SKM-1 (cell line): ENCODE results near the gene KIAA1217.
A peak's percentile ranks its signal among the peaks of the same experiment; 100 is the strongest.

ENCODE experiments used
- DNase-seq: peaks from one replicate; lab custom pipeline; 2025; ENCODE audit not compliant: unreplicated experiment; lab: John Stamatoyannopoulos, UW

The KIAA1217 gene

GRCh38 chr10:24493165-24493564 lies 284.2 kb downstream of the KIAA1217 start:
- DNase-seq: no peak

GRCh38 chr10:24494236-24494635 lies 285.3 kb downstream of the KIAA1217 start:
- no peak for DNase-seq

- no peak for DNase-seq
Measured at GRCh38 chr10:24494777-24495176, 285.8 kb downstream of the KIAA1217 start.

- DNase-seq: no peak
Measured at GRCh38 chr10:24495666-24496460, 286.9 kb downstream of the KIAA1217 start.

GRCh38 chr10:24496906-24497305 lies 288.0 kb downstream of the KIAA1217 start:
- no peak for DNase-seq

- DNase-seq: no peak
Measured at GRCh38 chr10:24501056-24501711, 292.2 kb downstream of the KIAA1217 start.

GRCh38 chr10:24502006-24502405 lies 293.1 kb downstream of the KIAA1217 start:
- DNase-seq: no peak

- no peak for DNase-seq
Measured at GRCh38 chr10:24502801-24503460, 294.0 kb downstream of the KIAA1217 start.

- DNase-seq: peak; percentile 0
Measured at GRCh38 chr10:24503461-24504320, 294.8 kb downstream of the KIAA1217 start.

GRCh38 chr10:24505759-24506158 lies 296.8 kb downstream of the KIAA1217 start:
- no peak for DNase-seq

GRCh38 chr10:24513155-24513554 lies 304.2 kb downstream of the KIAA1217 start:
- DNase-seq: no peak

- no peak for DNase-seq
Measured at GRCh38 chr10:24515481-24515880, 306.5 kb downstream of the KIAA1217 start.

GRCh38 chr10:24518411-24518810 lies 309.5 kb downstream of the KIAA1217 start:
- DNase-seq: no peak

GRCh38 chr10:24518981-24519597 lies 310.2 kb downstream of the KIAA1217 start:
- peak; percentile 1 for DNase-seq

- no peak for DNase-seq
Measured at GRCh38 chr10:24519950-24520349, 311.0 kb downstream of the KIAA1217 start.

GRCh38 chr10:24524314-24524713 lies 315.4 kb downstream of the KIAA1217 start:
- DNase-seq: no peak

- no peak for DNase-seq
Measured at GRCh38 chr10:24526085-24526649, 317.2 kb downstream of the KIAA1217 start.

GRCh38 chr10:24528946-24529345 lies 320.0 kb downstream of the KIAA1217 start:
- no peak for DNase-seq

GRCh38 chr10:24531439-24531838 lies 322.5 kb downstream of the KIAA1217 start:
- DNase-seq: no peak

- no peak for DNase-seq
Measured at GRCh38 chr10:24533981-24534380, 325.0 kb downstream of the KIAA1217 start.
